Measurements from ENCODE around the gene DLL3. TPM values are rescaled to one million over a fixed set of nuclear protein-coding genes. Genes with fewer than 3 reads are reported as not detected.
A peak's percentile ranks its signal among the peaks of the same experiment; 100 is the strongest.

DLL3 gene
- total and polyA plus RNA-seq, 9 of the 15 experiments (the other 6 are each of a cell fraction or from before 2014, with no cell fraction given), result 0.80 to 6.3 (median 1.2) TPM

DNA sequence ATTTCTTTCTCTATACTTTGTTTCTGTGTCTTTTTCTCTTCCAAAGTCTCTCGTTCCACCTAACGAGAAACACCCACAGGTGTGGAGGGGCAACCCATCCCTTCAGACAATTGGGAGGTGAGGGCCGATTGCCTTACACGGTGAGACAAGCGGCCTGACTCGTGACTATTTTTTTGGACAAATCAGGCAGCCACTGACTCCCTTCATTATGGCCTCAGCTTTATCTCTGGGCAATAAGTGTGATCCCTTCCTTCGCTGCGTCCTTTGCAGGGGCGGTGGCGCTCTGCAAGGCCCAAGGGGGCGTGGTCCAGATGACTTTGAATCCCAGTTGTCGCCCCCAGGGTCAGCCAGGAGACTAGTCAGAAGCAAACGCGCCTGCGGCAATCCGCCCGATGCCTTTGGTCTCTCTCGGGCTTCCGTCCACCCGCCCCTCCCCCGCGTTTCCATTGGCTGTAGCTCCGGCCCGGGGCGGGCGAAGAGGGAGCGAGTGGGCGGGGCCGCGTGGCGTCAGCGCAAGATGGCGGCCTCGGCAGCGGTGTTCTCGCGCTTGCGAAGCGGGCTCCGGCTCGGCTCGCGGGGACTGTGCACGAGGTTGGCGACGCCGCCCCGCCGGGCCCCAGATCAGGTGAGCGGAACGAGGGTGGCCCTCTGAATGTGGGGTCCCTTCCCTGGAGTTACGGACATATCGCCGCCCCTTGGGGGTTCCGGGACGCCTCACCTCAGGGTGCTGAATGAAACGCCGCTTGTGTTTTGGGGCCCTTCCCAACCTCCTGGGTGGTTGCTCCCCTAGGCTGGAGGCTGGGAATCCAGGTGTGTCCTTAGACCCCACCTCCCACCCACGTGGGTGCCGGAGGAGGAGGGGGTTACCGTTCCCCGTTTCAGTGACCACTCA, 18.2 kb upstream of the DLL3 start, which contains the start of gene TIMM50 (continued):
- TF ChIP-seq, protein P1, sequence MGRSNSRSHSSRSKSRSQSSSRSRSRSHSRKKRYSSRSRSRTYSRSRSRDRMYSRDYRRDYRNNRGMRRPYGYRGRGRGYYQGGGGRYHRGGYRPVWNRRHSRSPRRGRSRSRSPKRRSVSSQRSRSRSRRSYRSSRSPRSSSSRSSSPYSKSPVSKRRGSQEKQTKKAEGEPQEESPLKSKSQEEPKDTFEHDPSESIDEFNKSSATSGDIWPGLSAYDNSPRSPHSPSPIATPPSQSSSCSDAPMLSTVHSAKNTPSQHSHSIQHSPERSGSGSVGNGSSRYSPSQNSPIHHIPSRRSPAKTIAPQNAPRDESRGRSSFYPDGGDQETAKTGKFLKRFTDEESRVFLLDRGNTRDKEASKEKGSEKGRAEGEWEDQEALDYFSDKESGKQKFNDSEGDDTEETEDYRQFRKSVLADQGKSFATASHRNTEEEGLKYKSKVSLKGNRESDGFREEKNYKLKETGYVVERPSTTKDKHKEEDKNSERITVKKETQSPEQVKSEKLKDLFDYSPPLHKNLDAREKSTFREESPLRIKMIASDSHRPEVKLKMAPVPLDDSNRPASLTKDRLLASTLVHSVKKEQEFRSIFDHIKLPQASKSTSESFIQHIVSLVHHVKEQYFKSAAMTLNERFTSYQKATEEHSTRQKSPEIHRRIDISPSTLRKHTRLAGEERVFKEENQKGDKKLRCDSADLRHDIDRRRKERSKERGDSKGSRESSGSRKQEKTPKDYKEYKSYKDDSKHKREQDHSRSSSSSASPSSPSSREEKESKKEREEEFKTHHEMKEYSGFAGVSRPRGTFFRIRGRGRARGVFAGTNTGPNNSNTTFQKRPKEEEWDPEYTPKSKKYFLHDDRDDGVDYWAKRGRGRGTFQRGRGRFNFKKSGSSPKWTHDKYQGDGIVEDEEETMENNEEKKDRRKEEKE (IDR thresholded peaks at IDR 0.05; ENCODE audit: borderline replicate concordance in 1 of 2, control insufficient read depth in 1 of 2, low read depth in 2 of 2, low read length in 1 of 2), result no peak
- no peak for TF ChIP-seq ZSCAN29 (IDR thresholded peaks at IDR 0.05)
- no peak for TF ChIP-seq DIDO1 (tag; IDR thresholded peaks at IDR 0.05; ENCODE audit: low read depth)
- TF ChIP-seq CAMTA2 (CRISPR knock-in tag; conservative IDR thresholded peaks at IDR 0.05), result no peak
- TF ChIP-seq, protein P2, sequence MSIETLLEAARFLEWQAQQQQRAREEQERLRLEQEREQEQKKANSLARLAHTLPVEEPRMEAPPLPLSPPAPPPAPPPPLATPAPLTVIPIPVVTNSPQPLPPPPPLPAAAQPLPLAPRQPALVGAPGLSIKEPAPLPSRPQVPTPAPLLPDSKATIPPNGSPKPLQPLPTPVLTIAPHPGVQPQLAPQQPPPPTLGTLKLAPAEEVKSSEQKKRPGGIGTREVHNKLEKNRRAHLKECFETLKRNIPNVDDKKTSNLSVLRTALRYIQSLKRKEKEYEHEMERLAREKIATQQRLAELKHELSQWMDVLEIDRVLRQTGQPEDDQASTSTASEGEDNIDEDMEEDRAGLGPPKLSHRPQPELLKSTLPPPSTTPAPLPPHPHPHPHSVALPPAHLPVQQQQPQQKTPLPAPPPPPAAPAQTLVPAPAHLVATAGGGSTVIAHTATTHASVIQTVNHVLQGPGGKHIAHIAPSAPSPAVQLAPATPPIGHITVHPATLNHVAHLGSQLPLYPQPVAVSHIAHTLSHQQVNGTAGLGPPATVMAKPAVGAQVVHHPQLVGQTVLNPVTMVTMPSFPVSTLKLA (conservative IDR thresholded peaks at IDR 0.05), result peak; percentile 88 to 95
- TF ChIP-seq ZNF23 (CRISPR knock-in tag; IDR thresholded peaks at IDR 0.05), result no peak
- TF ChIP-seq ZNF445 (CRISPR knock-in tag; IDR thresholded peaks at IDR 0.05; ENCODE audit: low read depth), result no peak
- TF ChIP-seq XRCC4 (IDR thresholded peaks at IDR 0.05; ENCODE audit: extremely low read depth, insufficient read depth, insufficient read length), result no peak
- peak; percentile 97 for TF ChIP-seq SIN3B (IDR thresholded peaks at IDR 0.05; ENCODE audit: low read depth)
- TF ChIP-seq, protein P3, sequence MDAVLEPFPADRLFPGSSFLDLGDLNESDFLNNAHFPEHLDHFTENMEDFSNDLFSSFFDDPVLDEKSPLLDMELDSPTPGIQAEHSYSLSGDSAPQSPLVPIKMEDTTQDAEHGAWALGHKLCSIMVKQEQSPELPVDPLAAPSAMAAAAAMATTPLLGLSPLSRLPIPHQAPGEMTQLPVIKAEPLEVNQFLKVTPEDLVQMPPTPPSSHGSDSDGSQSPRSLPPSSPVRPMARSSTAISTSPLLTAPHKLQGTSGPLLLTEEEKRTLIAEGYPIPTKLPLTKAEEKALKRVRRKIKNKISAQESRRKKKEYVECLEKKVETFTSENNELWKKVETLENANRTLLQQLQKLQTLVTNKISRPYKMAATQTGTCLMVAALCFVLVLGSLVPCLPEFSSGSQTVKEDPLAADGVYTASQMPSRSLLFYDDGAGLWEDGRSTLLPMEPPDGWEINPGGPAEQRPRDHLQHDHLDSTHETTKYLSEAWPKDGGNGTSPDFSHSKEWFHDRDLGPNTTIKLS (IDR thresholded peaks at IDR 0.05; ENCODE audit: borderline replicate concordance, low read depth), result 0 out of 2 replicates have a peak, but pooled peaks have one; percentile 33
- TF ChIP-seq, protein P4, sequence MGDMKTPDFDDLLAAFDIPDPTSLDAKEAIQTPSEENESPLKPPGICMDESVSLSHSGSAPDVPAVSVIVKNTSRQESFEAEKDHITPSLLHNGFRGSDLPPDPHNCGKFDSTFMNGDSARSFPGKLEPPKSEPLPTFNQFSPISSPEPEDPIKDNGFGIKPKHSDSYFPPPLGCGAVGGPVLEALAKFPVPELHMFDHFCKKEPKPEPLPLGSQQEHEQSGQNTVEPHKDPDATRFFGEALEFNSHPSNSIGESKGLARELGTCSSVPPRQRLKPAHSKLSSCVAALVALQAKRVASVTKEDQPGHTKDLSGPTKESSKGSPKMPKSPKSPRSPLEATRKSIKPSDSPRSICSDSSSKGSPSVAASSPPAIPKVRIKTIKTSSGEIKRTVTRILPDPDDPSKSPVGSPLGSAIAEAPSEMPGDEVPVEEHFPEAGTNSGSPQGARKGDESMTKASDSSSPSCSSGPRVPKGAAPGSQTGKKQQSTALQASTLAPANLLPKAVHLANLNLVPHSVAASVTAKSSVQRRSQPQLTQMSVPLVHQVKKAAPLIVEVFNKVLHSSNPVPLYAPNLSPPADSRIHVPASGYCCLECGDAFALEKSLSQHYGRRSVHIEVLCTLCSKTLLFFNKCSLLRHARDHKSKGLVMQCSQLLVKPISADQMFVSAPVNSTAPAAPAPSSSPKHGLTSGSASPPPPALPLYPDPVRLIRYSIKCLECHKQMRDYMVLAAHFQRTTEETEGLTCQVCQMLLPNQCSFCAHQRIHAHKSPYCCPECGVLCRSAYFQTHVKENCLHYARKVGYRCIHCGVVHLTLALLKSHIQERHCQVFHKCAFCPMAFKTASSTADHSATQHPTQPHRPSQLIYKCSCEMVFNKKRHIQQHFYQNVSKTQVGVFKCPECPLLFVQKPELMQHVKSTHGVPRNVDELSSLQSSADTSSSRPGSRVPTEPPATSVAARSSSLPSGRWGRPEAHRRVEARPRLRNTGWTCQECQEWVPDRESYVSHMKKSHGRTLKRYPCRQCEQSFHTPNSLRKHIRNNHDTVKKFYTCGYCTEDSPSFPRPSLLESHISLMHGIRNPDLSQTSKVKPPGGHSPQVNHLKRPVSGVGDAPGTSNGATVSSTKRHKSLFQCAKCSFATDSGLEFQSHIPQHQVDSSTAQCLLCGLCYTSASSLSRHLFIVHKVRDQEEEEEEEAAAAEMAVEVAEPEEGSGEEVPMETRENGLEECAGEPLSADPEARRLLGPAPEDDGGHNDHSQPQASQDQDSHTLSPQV (IDR thresholded peaks at IDR 0.05), result no peak
- no peak for TF ChIP-seq HNRNPK (IDR thresholded peaks at IDR 0.05; ENCODE audit: low read depth, low read length, poor library complexity, severe bottlenecking)
- TF ChIP-seq ZC3H8 (IDR thresholded peaks at IDR 0.05), result no peak
- TF ChIP-seq ZNF324 (CRISPR knock-in tag; IDR thresholded peaks at IDR 0.05), result no peak

All from K562 (cell line).